CD4-positive, alpha-beta T cell treated with Interleukin-15 for 1 hour (primary cell): ENCODE data around the gene CRACR2A.

Experiments used
- DNase-seq: peaks from one replicate; pipeline ENCODE4 v3.0.0-alpha.2; 2020

Gene CRACR2A

DNA sequence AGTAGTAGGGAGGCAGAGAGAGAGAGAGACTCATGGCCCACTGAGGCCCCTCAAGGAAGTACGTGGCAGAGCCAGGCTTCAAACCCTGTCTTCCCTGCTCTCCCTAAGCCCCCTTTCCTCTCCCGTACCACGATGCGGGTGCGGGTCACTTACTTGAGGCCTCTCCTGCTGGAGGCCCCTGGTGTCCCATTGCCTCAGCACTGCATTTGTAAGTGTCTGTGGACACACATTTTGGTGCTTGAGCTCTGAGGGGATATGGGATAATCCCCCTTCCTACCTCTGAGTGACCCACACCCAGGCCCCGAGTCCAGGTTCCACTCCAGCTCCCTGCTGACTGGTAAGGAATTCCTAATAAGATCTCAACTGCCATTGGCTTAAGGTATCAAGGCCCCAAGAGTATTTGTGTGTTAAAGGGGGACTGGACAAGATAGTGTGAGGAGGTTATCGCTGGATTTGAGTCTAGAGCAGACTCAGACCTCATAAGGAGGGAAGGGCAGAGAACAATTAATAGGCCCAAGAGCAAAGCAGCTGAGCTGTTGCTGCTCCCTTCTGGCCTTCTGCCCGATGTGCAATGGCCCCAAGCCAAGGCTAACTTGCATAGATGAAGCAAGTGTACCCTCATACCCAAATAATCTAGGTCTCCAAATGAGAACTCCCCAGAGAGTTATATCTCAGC is 71.9 kb downstream of the CRACR2A start:
- DNase-seq: no peak

DNA sequence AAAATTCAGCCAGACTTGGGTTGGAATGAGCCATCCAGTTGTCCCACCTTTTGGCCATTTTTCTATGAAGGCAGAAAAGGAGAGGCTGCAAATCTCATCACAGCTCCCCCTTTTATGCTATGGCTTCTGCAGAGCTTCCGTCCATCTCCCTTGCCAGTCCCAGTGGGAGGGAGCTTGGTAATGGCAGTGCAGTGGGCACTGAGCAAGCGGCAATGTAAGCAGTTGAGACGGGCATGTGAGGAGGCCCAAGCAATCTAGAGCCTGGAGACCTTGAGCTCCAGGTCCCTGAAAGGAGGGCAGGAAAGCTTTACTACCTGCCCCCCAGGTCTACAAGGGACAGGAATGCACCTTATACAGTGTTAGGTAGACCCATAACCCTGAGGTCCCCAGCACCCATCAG is 73.1 kb downstream of the CRACR2A start:
- no peak for DNase-seq

DNA sequence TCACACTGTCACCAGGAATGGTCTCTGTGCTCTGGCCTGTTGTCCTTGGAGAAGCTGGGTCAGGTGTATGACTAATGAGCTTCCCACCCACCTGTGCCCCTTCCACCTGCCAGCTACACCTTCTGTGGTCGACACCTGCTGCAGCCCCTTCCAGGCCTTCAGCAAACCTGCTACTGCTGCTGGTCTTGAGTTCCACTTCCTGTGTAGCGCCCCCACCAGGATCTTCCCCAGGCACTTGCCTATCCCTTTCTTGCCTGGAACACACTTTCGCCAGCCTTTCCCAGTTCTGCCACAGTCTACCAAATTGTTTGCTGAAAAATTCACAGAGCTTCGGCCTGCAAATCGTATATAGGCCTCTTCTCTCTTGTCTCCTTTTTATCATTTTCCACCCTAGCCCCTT is 75.3 kb downstream of the CRACR2A start:
- DNase-seq: no peak

GRCh38 chr12:3673981-3674708 is 78.8 kb downstream of the CRACR2A start:
- DNase-seq: no peak

GRCh38 chr12:3672113-3672509 is 80.8 kb downstream of the CRACR2A start:
- DNase-seq: no peak

DNA sequence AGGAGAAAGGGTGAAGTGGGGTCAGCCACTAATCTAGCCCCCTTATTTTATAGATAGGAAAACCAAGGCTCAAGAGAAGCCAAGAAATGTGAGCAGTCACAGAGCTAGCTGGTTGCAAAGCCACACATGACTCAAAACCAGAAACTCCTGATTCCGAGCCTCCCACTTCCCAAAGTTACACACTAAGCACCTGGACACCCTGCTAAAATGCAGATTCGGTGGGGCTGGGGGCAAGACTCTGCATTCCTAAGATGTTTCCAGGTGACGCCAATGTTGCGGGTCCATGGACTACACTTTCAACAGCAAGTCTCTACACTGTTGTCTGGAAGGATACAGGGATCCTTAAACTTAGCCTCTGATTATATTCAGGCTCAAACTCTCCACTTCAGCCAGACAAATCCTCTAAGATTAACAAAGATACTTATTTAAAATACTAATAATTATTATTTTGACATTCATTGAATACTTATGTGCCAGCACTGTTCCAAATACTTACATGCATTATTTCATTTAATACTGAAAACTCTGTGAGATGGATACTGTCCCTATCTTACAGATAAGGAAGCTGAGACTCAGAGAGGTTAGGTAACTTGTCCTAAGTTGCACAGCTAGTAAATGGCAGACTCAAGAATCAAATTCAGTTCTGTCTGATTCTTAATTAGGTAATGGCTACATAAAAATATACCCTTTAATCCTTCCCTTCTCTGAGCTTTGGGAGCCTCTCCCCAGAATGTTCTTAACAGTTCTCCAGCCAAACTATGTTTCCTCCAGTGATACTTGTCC is 81.4 kb downstream of the CRACR2A start:
- no peak for DNase-seq

- DNase-seq: no peak
These were observed 82.8 kb downstream of the CRACR2A start for GRCh38 chr12:3670083-3670620.

DNA sequence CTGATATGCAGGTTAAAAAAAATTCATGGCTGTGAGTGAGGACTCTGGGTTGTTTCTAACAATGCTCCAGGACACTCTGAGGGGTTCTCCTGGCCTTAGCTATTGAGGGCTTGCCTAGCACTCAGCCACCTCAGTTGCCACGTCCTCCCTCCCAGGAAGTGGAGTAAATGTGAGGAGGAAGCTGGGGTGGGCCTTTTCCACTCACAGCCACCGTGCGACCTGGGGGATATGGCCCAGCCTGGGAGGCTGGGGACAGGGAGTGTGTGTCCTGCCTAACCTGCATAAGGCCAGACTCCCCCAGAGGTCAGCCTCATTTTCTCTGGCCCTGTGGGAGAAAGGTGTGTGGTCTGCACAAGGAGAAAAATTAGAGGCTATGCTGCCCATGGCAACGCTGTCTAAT is 83.3 kb downstream of the CRACR2A start:
- DNase-seq: no peak

- no peak for DNase-seq
These were observed 84.3 kb downstream of the CRACR2A start for GRCh38 chr12:3668479-3669165.

DNA sequence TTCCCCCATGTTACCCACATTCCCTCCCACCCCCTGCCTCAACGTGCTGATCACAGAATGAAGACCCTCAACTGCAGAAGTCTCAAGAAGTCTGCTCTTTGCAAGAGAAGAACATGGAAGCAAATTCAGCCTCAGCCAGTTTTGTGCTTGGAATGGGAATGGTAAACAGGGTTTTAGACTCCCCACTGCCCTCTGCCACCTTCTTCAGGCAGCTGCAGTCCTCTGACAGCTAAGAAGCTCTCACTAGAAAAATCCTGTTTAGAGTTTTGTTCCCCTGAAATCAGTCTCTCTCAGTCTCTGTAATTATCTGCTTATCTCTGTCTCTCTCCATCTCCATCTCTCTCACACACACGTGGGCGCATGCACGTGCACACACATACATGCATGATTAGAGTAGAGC is 85.4 kb downstream of the CRACR2A start:
- DNase-seq: no peak

- DNase-seq: no peak
These were observed 86.5 kb downstream of the CRACR2A start for GRCh38 chr12:3666441-3666840.

DNA sequence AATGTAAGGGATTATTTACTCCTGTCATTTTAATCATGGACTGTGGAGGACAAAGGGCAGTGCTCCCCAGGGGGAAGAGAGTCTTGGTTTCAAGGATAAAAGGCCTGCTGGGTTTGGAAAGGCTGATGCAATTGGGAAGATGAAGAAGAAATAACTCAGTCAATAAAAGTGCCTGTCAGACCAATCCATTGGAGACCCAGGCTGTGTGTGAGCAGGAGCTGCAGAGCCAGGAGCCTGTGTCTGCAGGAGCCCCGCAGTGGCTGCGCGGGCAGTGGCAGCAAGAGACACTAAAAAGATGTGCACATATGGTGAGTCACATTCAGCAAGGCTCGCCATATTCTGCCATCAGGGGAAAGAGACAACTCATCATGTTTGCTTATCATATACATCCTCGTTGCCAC is 90.4 kb downstream of the CRACR2A start:
- DNase-seq: no peak

DNA sequence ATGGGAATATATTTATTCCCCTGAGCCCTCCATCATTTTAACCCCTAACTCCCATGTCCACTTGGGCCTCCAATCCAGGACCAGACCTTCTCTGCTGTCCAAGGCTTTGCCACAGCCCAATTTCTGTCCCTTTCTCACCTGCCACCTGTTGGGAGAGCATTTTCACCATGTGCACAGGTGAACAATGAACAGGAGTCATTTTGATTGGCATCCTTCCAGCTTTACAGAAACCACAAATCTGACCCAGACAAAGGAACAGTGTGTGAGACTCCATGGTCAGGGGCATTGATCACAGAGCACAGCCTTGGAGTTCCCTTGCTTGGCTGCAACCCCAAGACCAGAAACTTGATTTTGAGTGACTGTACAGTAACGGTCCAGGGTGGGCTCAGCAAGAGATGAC is 91.9 kb downstream of the CRACR2A start:
- DNase-seq: no peak

- DNase-seq: peak; percentile 24
These were observed 94.4 kb downstream of the CRACR2A start for GRCh38 chr12:3658327-3659163.

GRCh38 chr12:3656946-3657622 is 95.8 kb downstream of the CRACR2A start:
- no peak for DNase-seq

DNA sequence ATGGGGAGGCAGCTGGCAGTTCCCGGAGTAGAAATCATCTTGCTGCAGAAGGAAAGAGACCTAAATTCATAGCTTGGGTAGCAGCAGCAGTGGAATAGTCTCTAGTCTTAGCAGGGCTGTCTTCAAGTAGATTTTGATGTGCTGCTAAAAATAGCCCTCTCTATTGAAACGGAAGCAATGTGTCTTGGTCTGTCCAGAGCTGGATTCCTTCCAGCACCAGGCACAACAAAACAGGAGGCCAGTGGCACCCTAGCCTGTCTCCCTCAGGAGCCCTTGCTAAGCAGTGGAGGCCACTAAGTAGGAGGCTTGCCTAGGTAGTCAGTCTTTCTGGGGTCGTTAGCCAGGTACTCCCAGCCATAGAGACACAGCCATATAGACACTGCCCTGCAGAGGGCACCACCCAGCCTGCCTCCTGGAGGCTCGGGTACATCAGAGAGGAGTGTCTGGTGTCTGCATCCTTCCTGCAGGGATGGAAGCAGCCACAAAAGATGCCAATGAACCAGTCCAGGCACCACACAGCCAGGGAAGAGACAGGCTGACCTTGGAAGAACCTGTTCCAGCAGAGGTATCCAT is 97.5 kb downstream of the CRACR2A start:
- no peak for DNase-seq

- no peak for DNase-seq
These were observed 101.1 kb downstream of the CRACR2A start for GRCh38 chr12:3651585-3652424.

GRCh38 chr12:3647504-3647903 is 105.4 kb downstream of the CRACR2A start:
- DNase-seq: no peak

DNA sequence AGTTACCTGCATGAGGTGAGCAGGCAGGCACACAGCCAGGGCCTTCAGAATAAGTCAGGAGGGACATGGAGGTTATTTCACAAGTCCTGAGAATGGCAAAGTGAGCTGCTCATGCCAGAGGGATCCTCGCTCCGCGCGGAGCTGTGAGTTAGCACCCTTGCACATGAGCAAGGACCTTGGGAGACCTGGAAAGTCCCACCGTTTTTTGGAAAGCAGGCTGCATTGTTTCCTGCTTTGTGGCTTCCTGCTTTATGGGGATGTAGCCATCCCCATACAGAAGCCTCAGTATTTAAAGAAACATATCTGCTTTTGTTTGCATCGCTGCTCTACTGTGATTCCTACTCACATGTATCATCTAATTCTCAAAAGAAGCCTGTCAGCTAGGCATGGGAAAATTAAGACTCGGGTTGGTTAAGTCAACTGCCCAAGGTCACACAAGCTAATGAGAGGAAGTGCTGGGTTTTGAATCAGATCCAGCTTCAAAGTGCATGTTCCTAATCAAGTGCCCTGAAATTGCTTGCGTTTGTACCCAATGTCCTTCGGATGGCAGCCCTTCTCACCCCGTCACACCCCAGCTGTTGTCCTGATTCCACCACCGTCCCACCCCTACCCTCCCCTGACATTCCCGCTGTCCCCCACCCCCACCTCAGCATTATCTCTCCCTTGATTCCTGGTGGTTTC is 106.2 kb downstream of the CRACR2A start:
- DNase-seq: no peak

DNA sequence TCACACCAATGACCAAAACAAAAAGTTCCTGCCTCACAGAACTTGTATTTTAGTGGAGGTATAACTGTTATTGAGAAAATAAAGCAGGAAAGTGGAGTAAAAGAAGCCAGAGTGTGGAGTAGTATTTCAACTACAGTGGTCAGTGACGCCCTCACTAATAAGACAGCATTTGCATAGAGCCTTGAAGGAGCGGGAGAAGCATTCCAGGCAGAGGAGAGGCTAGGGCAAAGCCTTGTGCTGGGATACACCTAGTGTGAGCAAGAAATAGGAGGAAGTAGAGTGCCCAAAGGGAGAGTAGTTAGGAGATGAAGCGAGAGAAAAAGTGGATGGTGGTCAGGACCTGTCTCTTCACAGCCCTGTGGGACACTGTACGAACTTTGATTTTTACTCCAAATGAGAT is 107.8 kb downstream of the CRACR2A start:
- DNase-seq: no peak
